Smooth muscle cell (in vitro differentiated cells): ENCODE measurements around the gene MGRN1. TPM values are rescaled to one million over a fixed set of nuclear protein-coding genes. Genes with fewer than 3 reads are reported as not detected.

Experiments
- DNase-seq: peaks from one replicate; lab custom pipeline; 2025; ENCODE audit not compliant: unreplicated experiment; lab: John Stamatoyannopoulos, UW
- H2AFZ ChIP-seq: fragments of 200-600 bp; sonication (generic); 2 replicates; pipeline ENCODE4 v1.6.0; 2016; ENCODE audit warnings: antibody characterized with exemption, low read depth, mild to moderate bottlenecking
- H3F3A ChIP-seq: fragments of 200-600 bp; sonication (generic); 2 replicates; pipeline ENCODE4 v1.6.0; 2017; ENCODE audit warnings: antibody characterized with exemption, low read depth
- H3K27ac ChIP-seq: fragments of 200-600 bp; sonication (generic); 2 replicates; pipeline ENCODE4 v1.5.1; 2016; ENCODE audit warnings: low read depth, mild to moderate bottlenecking
- H3K27me3 ChIP-seq: fragments of 200-600 bp; sonication (generic); 2 replicates; pipeline ENCODE4 v1.6.1; 2016; ENCODE audit warnings: low read depth, mild to moderate bottlenecking
- H3K36me3 ChIP-seq: fragments of 200-600 bp; sonication (generic); 2 replicates; pipeline ENCODE4 v1.5.1; 2016; ENCODE audit warnings: low read depth
- H3K4me1 ChIP-seq: fragments of 200-600 bp; sonication (generic); 2 replicates; pipeline ENCODE4 v1.5.1; 2016; ENCODE audit warnings: low read depth
- H3K4me2 ChIP-seq: fragments of 200-600 bp; sonication (generic); 2 replicates; pipeline ENCODE4 v1.6.0; 2016; ENCODE audit warnings: mild to moderate bottlenecking
- H3K4me3 ChIP-seq: fragments of 200-600 bp; sonication (generic); 2 replicates; pipeline ENCODE4 v1.5.1; 2016; ENCODE audit warnings: mild to moderate bottlenecking
- H3K79me2 ChIP-seq: fragments of 200-600 bp; sonication (generic); 2 replicates; pipeline ENCODE4 v1.6.0; 2016; ENCODE audit warnings: low read depth, mild to moderate bottlenecking
- H3K9ac ChIP-seq: fragments of 200-600 bp; sonication (generic); 2 replicates; pipeline ENCODE4 v1.6.0; 2016; ENCODE audit warnings: low read depth
- H3K9me3 ChIP-seq: fragments of 200-600 bp; sonication (generic); replicated peaks from 2 replicates; pipeline ENCODE4 v1.5.1; 2016; ENCODE audit warnings: low read depth
- H4K20me1 ChIP-seq: fragments of 200-600 bp; sonication (generic); 2 replicates; pipeline ENCODE4 v1.6.0; 2016; ENCODE audit warnings: low read depth
- CTCF ChIP-seq: fragments of 200-600 bp; sonication (generic); IDR thresholded peaks from 2 replicates; pipeline ENCODE4 v1.5.1; 2017; ENCODE audit warnings: borderline replicate concordance, mild to moderate bottlenecking, antibody characterized with exemption; ENCODE audit not compliant: insufficient read depth, poor library complexity, severe bottlenecking
- WGBS: methylation state at CpG from one replicate; pipeline ENCODE4 v1.1.7; 2016; ENCODE audit warnings: low lambda C conversion rate; 5-methylcytosine and 5-hydroxymethylcytosine counted together
- polyA plus RNA-seq: library from polyadenylated mRNA; unstranded; fragments of >200 nt; fragmentation: Nextera tagmentation; extraction: Ambion mirVana; gene quantifications from 2 replicates; pipeline ENCODE4 v1.2.1, GENCODE V29; 2016
- total RNA-seq: library from RNA; depleted of rRNA; stranded (reverse); fragments of >200 nt; gene quantifications from 2 replicates; pipeline ENCODE4 v1.2.3, GENCODE V29; 2014

The MGRN1 gene
- total and polyA plus RNA-seq, 2 experiments from 2014 or later: 22.0 to 23.2 TPM

- Histone ChIP-seq H3K36me3 (no peaks in the 10 kb centered on the region), H3K9ac (no peak overlapping the region), H3K4me3 (no peak overlapping the region), H2AFZ (no peak overlapping the region), H3K4me1 (no peaks in the 10 kb centered on the region), H3F3A (no peaks in the 10 kb centered on the region), H3K9me3 (no peaks in the 10 kb centered on the region), H3K4me2 (no peak overlapping the region), H3K27me3 (no peaks in the 10 kb centered on the region), H3K79me2 (peaks cover 99% of the 10 kb centered on the region), H3K27ac (no peak overlapping the region), H4K20me1 (peaks cover 99% of the 10 kb centered on the region)
- TF ChIP-seq CTCF: no peak
- WGBS: 97% methylated on average over 5 of the region's 5 CpGs
- DNase-seq: no peak
Observed at GRCh38 chr16:4641306-4641687, 16.7 kb downstream of the MGRN1 start.

GRCh38 chr16:4641895-4642294 is 17.3 kb downstream of the MGRN1 start:
- TF ChIP-seq CTCF: no peak
- H4K20me1 ChIP-seq: peaks cover 99% of the 10 kb centered on the region

GRCh38 chr16:4646773-4647643 is 22.4 kb downstream of the MGRN1 start:
- Histone ChIP-seq H3F3A (no peaks in the 10 kb centered on the region), H3K79me2 (peaks cover 64% of the 10 kb centered on the region), H3K36me3 (no peaks in the 10 kb centered on the region), H3K27ac (no peak overlapping the region), H3K4me2 (no peak overlapping the region), H3K4me3 (no peak overlapping the region), H3K4me1 (no peaks in the 10 kb centered on the region), H3K9ac (no peak overlapping the region), H2AFZ (no peak overlapping the region), H3K9me3 (no peaks in the 10 kb centered on the region), H4K20me1 (peaks cover 98% of the 10 kb centered on the region), H3K27me3 (no peaks in the 10 kb centered on the region)
- DNase-seq: no peak
- 99% methylated on average over 22 of the region's 22 CpGs for WGBS
- TF ChIP-seq CTCF: no peak

More at GRCh38 chr16:4641895-4642294, 17.3 kb downstream of the MGRN1 start:
- Histone ChIP-seq H3K79me2 (peaks cover 99% of the 10 kb centered on the region), H3K27me3 (no peaks in the 10 kb centered on the region), H3F3A (no peaks in the 10 kb centered on the region), H3K9me3 (no peaks in the 10 kb centered on the region), H3K4me3 (no peak overlapping the region), H3K27ac (no peak overlapping the region), H3K4me2 (no peak overlapping the region), H2AFZ (no peak overlapping the region), H3K4me1 (no peaks in the 10 kb centered on the region), H3K36me3 (no peaks in the 10 kb centered on the region), H3K9ac (no peak overlapping the region)
- no peak for DNase-seq
- WGBS: 96% methylated on average over 14 of the region's 14 CpGs

GRCh38 chr16:4647644-4647980 is 23.0 kb downstream of the MGRN1 start:
- no peak for TF ChIP-seq CTCF
- WGBS: 95% methylated on average over 8 of the region's 8 CpGs
- H4K20me1 ChIP-seq: peaks cover 92% of the 10 kb centered on the region
- H3K27me3 ChIP-seq: no peaks in the 10 kb centered on the region
- H2AFZ ChIP-seq: no peak overlapping the region
- no peaks in the 10 kb centered on the region for H3K9me3 ChIP-seq
- no peaks in the 10 kb centered on the region for H3F3A ChIP-seq
- H3K27ac ChIP-seq: no peak overlapping the region
- no peaks in the 10 kb centered on the region for H3K36me3 ChIP-seq
- DNase-seq: no peak
- no peaks in the 10 kb centered on the region for H3K4me1 ChIP-seq
- no peak overlapping the region for H3K4me3 ChIP-seq
- H3K4me2 ChIP-seq: no peak overlapping the region
- H3K9ac ChIP-seq: no peak overlapping the region
- peaks cover 58% of the 10 kb centered on the region for H3K79me2 ChIP-seq
